Measurements from ENCODE around the gene ACSF2. TPM values are rescaled to one million over a fixed set of nuclear protein-coding genes. Genes with fewer than 3 reads are reported as not detected.
A peak's percentile ranks its signal among the peaks of the same experiment; 100 is the strongest.

Gene ACSF2
- total and polyA plus RNA-seq, 2 of the 13 experiments (the other 11 are each of a cell fraction or from before 2014, with no cell fraction given): 87.3 to 109 TPM

- peak; percentile 75 for TF ChIP-seq ARID3A (IDR thresholded peaks at IDR 0.05; ENCODE audit: low read depth, low read length)
- TF ChIP-seq TBP (CRISPR knock-in tag; IDR thresholded peaks at IDR 0.05): no peak
- peak; percentile 45; the same call in 1 of the 2 replicates for TF ChIP-seq ZNF768 (CRISPR knock-in tag; IDR thresholded peaks at IDR 0.05)
- no peak for TF ChIP-seq POLR2G (IDR thresholded peaks at IDR 0.05; ENCODE audit: low read depth, low read length)
- peak; percentile 83; the same call in 1 of the 2 replicates for TF ChIP-seq SIN3A (IDR thresholded peaks at IDR 0.05; ENCODE audit: borderline replicate concordance, low read depth, low read length)
- TF ChIP-seq ZBTB10 (CRISPR knock-in tag; IDR thresholded peaks at IDR 0.05; ENCODE audit: borderline replicate concordance): no peak
- no peak for TF ChIP-seq TRAFD1 (CRISPR knock-in tag; IDR thresholded peaks at IDR 0.05; ENCODE audit: borderline replicate concordance)
- peak in 1 of 2 experiments; percentile 20; a peak in 1 of 4 replicates for TF ChIP-seq REST (IDR thresholded peaks at IDR 0.05; ENCODE audit: borderline replicate concordance in 1 of 2, low read depth in 1 of 2, low read length in 2 of 2)
- TF ChIP-seq ZNF383 (CRISPR knock-in tag; IDR thresholded peaks at IDR 0.05; ENCODE audit: borderline replicate concordance): no peak
- TF ChIP-seq MAZ (IDR thresholded peaks at IDR 0.05; ENCODE audit: borderline replicate concordance, low read depth, low read length): no peak
- TF ChIP-seq MAZ (CRISPR knock-in tag; IDR thresholded peaks at IDR 0.05; ENCODE audit: low read depth): 0 out of 2 replicates have a peak, but pooled peaks have one; percentile 59
- TF ChIP-seq BRF2 (CRISPR knock-in tag; IDR thresholded peaks at IDR 0.05): 0 out of 2 replicates have a peak, but pooled peaks have one; percentile 32
- no peak for TF ChIP-seq PRMT3 (CRISPR knock-in tag; IDR thresholded peaks at IDR 0.05; ENCODE audit: borderline replicate concordance, low read depth)
- peak; percentile 84 for TF ChIP-seq HINFP (CRISPR knock-in tag; IDR thresholded peaks at IDR 0.05; ENCODE audit: low read depth)
- TF ChIP-seq STAG1 (CRISPR knock-in tag; IDR thresholded peaks at IDR 0.05): no peak; the same call in 1 of the 2 replicates
Observed at GRCh38 chr17:50428831-50429424, 2.9 kb downstream of the ACSF2 start (continued).

Data from HepG2 (cell line).